A549 (cell line): ENCODE results near the gene ARHGEF28. TPM values are rescaled to one million over a fixed set of nuclear protein-coding genes. Genes with fewer than 3 reads are reported as not detected.

Experiments used
- ATAC-seq, 2 experiments: fragments of 200-7000 bp in 1 of 2; fragments of >200 bp in 1 of 2; cut with Nextera tagmentation in 1 of 2; cut with Tn5 transposase in 1 of 2; 3 replicates each; pipeline versions ENCODE4 v1.8.0 to v1.9.1; 2018 to 2020; ENCODE audit warnings: mild to moderate bottlenecking in 1 of 2, moderate library complexity in 1 of 2
- CTCF ChIA-PET: fragments of 300-600 bp; sonication (Branson Sonifier 250); formaldehyde crosslinking; extraction: SDS; loops from one replicate; lab custom pipeline; 2021; ENCODE audit warnings: antibody characterized with exemption, inconsistent platforms; lab: Yijun Ruan, JAX
- POLR2A ChIA-PET: fragments of 350-600 bp; formaldehyde crosslinking; extraction: SDS; loops from one replicate; lab custom pipeline; 2021; ENCODE audit warnings: antibody characterized with exemption, inconsistent platforms; lab: Yijun Ruan, JAX
- DNase-seq, 2 experiments: peaks; one replicate each; pipeline versions ENCODE4 v3.0.0 to v3.0.0-alpha.2; 2011 to 2016; ENCODE audit warnings: low read depth in 1 of 2, low spot score in 1 of 2
- FAIRE-seq: peaks from 2 replicates; lab custom pipeline; 2011; peaks lifted over from hg19 to GRCh38; lab: Jason Lieb, UNC
- H3K27ac ChIP-seq, 2 experiments: fragments of >200 bp; sonication (Bioruptor Twin); formaldehyde crosslinking; 3 replicates each; pipeline ENCODE4 v1.5.1; 2016 to 2017
- H3K4me1 ChIP-seq: fragments of >200 bp; sonication (Bioruptor Twin); formaldehyde crosslinking; 3 replicates; pipeline ENCODE4 v1.6.1; 2016
- H3K4me2 ChIP-seq: fragments of >200 bp; sonication (Bioruptor Twin); formaldehyde crosslinking; 3 replicates; pipeline ENCODE4 v1.6.1; 2016
- H3K4me3 ChIP-seq: fragments of >200 bp; sonication (Bioruptor Twin); formaldehyde crosslinking; 3 replicates; pipeline ENCODE4 v1.5.1; 2016
- H3K9me3 ChIP-seq: fragments of >200 bp; sonication (Bioruptor Twin); formaldehyde crosslinking; 3 replicates; pipeline ENCODE4 v1.6.1; 2016
- BHLHE40 ChIP-seq: IDR thresholded peaks from 2 replicates; pipeline ENCODE4 v1.6.1; 2012; ENCODE audit warnings: low read depth, low read length, inconsistent platforms
- CBX2 ChIP-seq: fragments of 200-600 bp; sonication (generic); IDR thresholded peaks from 2 replicates; pipeline ENCODE4 v1.6.1; 2016; ENCODE audit warnings: low read depth, mild to moderate bottlenecking, borderline replicate concordance
- CEBPB ChIP-seq, 2 experiments: fragments of >200 bp in 1 of 2; sonication (Bioruptor Twin) in 1 of 2; formaldehyde crosslinking in 1 of 2; IDR thresholded peaks; 2 replicates each; pipeline ENCODE4 v1.6.1; 2012 to 2016
- CHD2 ChIP-seq: fragments of 150-350 bp; IDR thresholded peaks from 2 replicates; pipeline ENCODE4 v1.6.1; 2014; ENCODE audit warnings: low read length; ENCODE audit not compliant: partially characterized antibody
- CHD4 ChIP-seq: fragments of 200-600 bp; sonication (generic); IDR thresholded peaks from 2 replicates; pipeline ENCODE4 v1.6.1; 2016; ENCODE audit warnings: antibody characterized with exemption, mild to moderate bottlenecking, borderline replicate concordance
- EHF ChIP-seq: fragments of 250-450 bp; sonication (Bioruptor Pico); IDR thresholded peaks from 2 replicates; pipeline ENCODE4 v1.5.0; 2020; ENCODE audit warnings: mild to moderate bottlenecking
- EHMT2 ChIP-seq: fragments of 200-600 bp; sonication (generic); IDR thresholded peaks from 2 replicates; pipeline ENCODE4 v1.6.1; 2016; ENCODE audit warnings: antibody characterized with exemption, low read depth, mild to moderate bottlenecking, moderate library complexity
- EP300 ChIP-seq, 2 experiments: fragments of >200 bp; sonication (Bioruptor Twin); formaldehyde crosslinking; IDR thresholded peaks; 2 replicates in 1 of 2; 3 replicates in 1 of 2; pipeline ENCODE4 v1.6.1; 2016 to 2017
- FOSL2 ChIP-seq, 2 experiments: fragments of 450-650 bp in 1 of 2; fragments of >200 bp in 1 of 2; sonication (Bioruptor Twin) in 1 of 2; formaldehyde crosslinking; IDR thresholded peaks; 2 replicates each; pipeline versions ENCODE4 v1.5.0 to v1.6.1; 2016 to 2020; ENCODE audit warnings: mild to moderate bottlenecking in 1 of 2, moderate library complexity in 1 of 2
- HDAC2 ChIP-seq: fragments of 200-600 bp; sonication (generic); IDR thresholded peaks from 2 replicates; pipeline ENCODE4 v1.6.1; 2016
- HOXB13 ChIP-seq: fragments of 250-450 bp; sonication (Bioruptor Pico); IDR thresholded peaks from 2 replicates; pipeline ENCODE4 v1.5.0; 2020; ENCODE audit warnings: low read depth, mild to moderate bottlenecking, moderate library complexity
- JUN ChIP-seq, 2 experiments: fragments of >200 bp; sonication (Bioruptor Twin); formaldehyde crosslinking; IDR thresholded peaks; 2 replicates in 1 of 2; 3 replicates in 1 of 2; pipeline ENCODE4 v1.6.1; 2016 to 2017
- KDM1A ChIP-seq: fragments of 200-600 bp; sonication (generic); IDR thresholded peaks from 2 replicates; pipeline ENCODE4 v1.6.1; 2016; ENCODE audit warnings: low read depth, mild to moderate bottlenecking
- MAFK ChIP-seq: fragments of 450-650 bp; IDR thresholded peaks from 2 replicates; pipeline ENCODE4 v1.6.1; 2014; ENCODE audit not compliant: partially characterized antibody
- MAZ ChIP-seq: fragments of 150-350 bp; IDR thresholded peaks from 2 replicates; pipeline ENCODE4 v1.6.1; 2014; ENCODE audit warnings: antibody characterized with exemption, low read depth, low read length, borderline replicate concordance
- NFE2L2 ChIP-seq: fragments of 150-350 bp; conservative IDR thresholded peaks from 2 replicates; pipeline ENCODE4 v1.6.1; 2014; ENCODE audit warnings: low read length
- NPAS2 ChIP-seq: fragments of 250-450 bp; sonication (Bioruptor Pico); IDR thresholded peaks from 2 replicates; pipeline ENCODE4 v1.8.0; 2022; ENCODE audit warnings: mild to moderate bottlenecking, moderate library complexity, borderline replicate concordance
- NR3C1 ChIP-seq: fragments of >200 bp; sonication (Bioruptor Twin); formaldehyde crosslinking; IDR thresholded peaks from 3 replicates; pipeline ENCODE4 v1.6.1; 2017
- PHF8 ChIP-seq: fragments of 200-600 bp; sonication (generic); IDR thresholded peaks from 2 replicates; pipeline ENCODE4 v1.6.1; 2016; ENCODE audit warnings: low read depth, mild to moderate bottlenecking, antibody characterized with exemption, moderate library complexity, borderline replicate concordance
- RCOR1 ChIP-seq: fragments of 150-350 bp; IDR thresholded peaks from 2 replicates; pipeline ENCODE4 v1.6.1; 2014; ENCODE audit warnings: antibody characterized with exemption, low read length, low read depth
- RFX5 ChIP-seq: fragments of 450-650 bp; IDR thresholded peaks from 2 replicates; pipeline ENCODE4 v1.7.1; 2014; ENCODE audit warnings: antibody characterized with exemption, mild to moderate bottlenecking, moderate library complexity
- RNF2 ChIP-seq: fragments of 200-600 bp; sonication (generic); IDR thresholded peaks from 2 replicates; pipeline ENCODE4 v1.6.1; 2016; ENCODE audit warnings: low read depth, mild to moderate bottlenecking, antibody characterized with exemption, moderate library complexity, borderline replicate concordance
- SMC3 ChIP-seq: fragments of >200 bp; sonication (Bioruptor Twin); formaldehyde crosslinking; IDR thresholded peaks from 3 replicates; pipeline ENCODE4 v1.6.1; 2018; ENCODE audit warnings: inconsistent platforms
- SREBF2 ChIP-seq: fragments of 450-650 bp; IDR thresholded peaks from 2 replicates; pipeline ENCODE4 v1.6.1; 2014; ENCODE audit warnings: mild to moderate bottlenecking, moderate library complexity
- TFCP2L1 ChIP-seq: fragments of 250-450 bp; sonication (Bioruptor Pico); IDR thresholded peaks from 2 replicates; pipeline ENCODE4 v1.5.0; 2021; ENCODE audit warnings: mild to moderate bottlenecking
- USF2 ChIP-seq: fragments of 450-650 bp; IDR thresholded peaks from 2 replicates; pipeline ENCODE4 v1.6.1; 2014; ENCODE audit warnings: antibody characterized with exemption
- ZNF302 ChIP-seq: fragments of 250-450 bp; sonication (Bioruptor Pico); IDR thresholded peaks from 2 replicates; pipeline ENCODE4 v1.9.0; 2021; ENCODE audit warnings: inconsistent platforms, mild to moderate bottlenecking, moderate library complexity
- WGBS: methylation state at CpG from one replicate; pipeline ENCODE4 v1.1.6; 2017; ENCODE audit errors: missing lambda C conversion rate; 5-methylcytosine and 5-hydroxymethylcytosine counted together
- polyA plus RNA-seq, 4 experiments: library from polyadenylated mRNA; depleted of rRNA in 3 of 4; stranded (reverse); fragments of >200 nt; fragmentation: RNase III in 1 of 4; extraction: RNeasy Plus Mini Kit Qiagen cat#74134 plus additional on column Dnase treatment in 1 of 4; gene quantifications; 2 replicates in 3 of 4; 3 replicates in 1 of 4; pipeline ENCODE4 v1.2.3, GENCODE V29; 2011 to 2017
- TF ChIP-seq, protein P1 (sequence below): IDR thresholded peaks from 2 replicates; pipeline ENCODE4 v1.6.1; 2012; ENCODE audit warnings: low read depth, borderline replicate concordance
- TF ChIP-seq, protein P2 (sequence below): fragments of 250-450 bp; sonication (Bioruptor Pico); IDR thresholded peaks from 2 replicates; pipeline ENCODE4 v1.5.0; 2020; ENCODE audit warnings: low read depth, mild to moderate bottlenecking, moderate library complexity
- TF ChIP-seq, protein P3 (sequence below): fragments of >200 bp; sonication (Bioruptor Twin); formaldehyde crosslinking; IDR thresholded peaks from 2 replicates; pipeline ENCODE4 v1.6.1; 2016

ARHGEF28 gene
- polyA plus RNA-seq, 2 of the 4 experiments (the other 2 are of a cell fraction), result 17.0 to 22.3 TPM

DNA sequence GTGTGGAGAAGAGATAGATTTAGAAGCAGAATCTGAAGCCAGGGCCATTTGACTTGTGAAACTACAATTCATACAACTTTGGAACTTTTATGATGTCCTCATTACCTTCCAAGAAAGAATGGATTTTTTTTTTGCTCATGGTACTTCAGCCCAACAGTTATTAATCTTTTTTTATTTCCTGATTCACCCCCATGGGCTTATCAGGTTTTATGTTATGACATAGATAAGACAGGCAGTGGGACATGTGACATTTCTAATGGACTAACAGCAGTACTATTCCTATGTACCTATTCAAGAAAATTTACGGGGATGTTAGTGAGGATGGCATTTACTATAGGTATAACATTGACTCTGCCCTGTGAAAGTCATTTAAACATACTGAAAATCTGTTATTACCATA is 204.7 kb downstream of the ARHGEF28 start:
- no peak for DNase-seq
- 85% methylated on average over 1 of the region's 1 CpG for WGBS
- Histone ChIP-seq H3K27ac (no peak overlapping the region), H3K9me3 (no peaks in the 10 kb centered on the region), H3K4me3 (no peak overlapping the region), H3K4me2 (no peak overlapping the region), H3K4me1 (peaks cover 22% of the 10 kb centered on the region)
- POLR2A ChIA-PET, result interaction anchor here (0.6 kb wide), 1 partner anchor 647 kb away, joined by 3 read pairs; no protein-coding TSS in a partner anchor
- CTCF ChIA-PET, result no interaction called here
- TF ChIP-seq TFCP2L1 (CRISPR knock-in tag) (no peak), RFX5 (no peak), MAFK (no peak), CHD4 (no peak), ZNF302 (CRISPR knock-in tag) (no peak), BHLHE40 (no peak), CHD2 (no peak), CEBPB (IDR thresholded peaks at IDR 0.05) (no peak), RNF2 (no peak), MAZ (no peak), SMC3 (no peak), NR3C1 (no peak), KDM1A (no peak), EP300 (IDR thresholded peaks at IDR 0.05) (no peak), EHMT2 (no peak), NFE2L2 (no peak), HDAC2 (no peak), RCOR1 (no peak)
- TF ChIP-seq, protein P1, sequence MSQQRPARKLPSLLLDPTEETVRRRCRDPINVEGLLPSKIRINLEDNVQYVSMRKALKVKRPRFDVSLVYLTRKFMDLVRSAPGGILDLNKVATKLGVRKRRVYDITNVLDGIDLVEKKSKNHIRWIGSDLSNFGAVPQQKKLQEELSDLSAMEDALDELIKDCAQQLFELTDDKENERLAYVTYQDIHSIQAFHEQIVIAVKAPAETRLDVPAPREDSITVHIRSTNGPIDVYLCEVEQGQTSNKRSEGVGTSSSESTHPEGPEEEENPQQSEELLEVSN, result no peak
- no peak for ATAC-seq
- FAIRE-seq, result no peak

DNA sequence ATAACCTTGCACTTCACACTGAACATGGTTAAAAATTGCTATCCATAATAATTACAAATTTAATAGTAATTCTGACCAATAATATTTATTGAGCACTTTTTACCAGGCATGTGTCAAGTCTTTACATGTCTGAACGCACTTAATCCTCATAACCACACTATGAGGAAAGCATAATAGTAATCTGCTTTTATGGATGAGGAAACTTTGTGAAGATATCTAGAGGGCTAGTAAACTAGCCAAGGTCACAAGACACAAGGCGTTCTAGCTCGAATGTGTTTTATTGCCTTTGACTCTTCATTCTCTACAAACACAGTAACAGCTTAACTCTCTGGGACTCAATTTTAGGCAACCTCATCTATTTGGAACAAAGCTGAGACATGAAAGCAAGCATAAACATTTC is 205.1 kb downstream of the ARHGEF28 start:
- POLR2A ChIA-PET, result interaction anchor here (0.6 kb wide), 1 partner anchor 647 kb away, joined by 3 read pairs; no protein-coding TSS in a partner anchor
- H3K4me1 ChIP-seq, result peaks cover 17% of the 10 kb centered on the region
- no peak overlapping the region for H3K4me3 ChIP-seq
- H3K9me3 ChIP-seq, result no peaks in the 10 kb centered on the region
- TF ChIP-seq NR3C1, result no peak
- TF ChIP-seq, protein P2, sequence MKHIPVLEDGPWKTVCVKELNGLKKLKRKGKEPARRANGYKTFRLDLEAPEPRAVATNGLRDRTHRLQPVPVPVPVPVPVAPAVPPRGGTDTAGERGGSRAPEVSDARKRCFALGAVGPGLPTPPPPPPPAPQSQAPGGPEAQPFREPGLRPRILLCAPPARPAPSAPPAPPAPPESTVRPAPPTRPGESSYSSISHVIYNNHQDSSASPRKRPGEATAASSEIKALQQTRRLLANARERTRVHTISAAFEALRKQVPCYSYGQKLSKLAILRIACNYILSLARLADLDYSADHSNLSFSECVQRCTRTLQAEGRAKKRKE (CRISPR knock-in tag), result no peak
- TF ChIP-seq SREBF2, result no peak
- TF ChIP-seq NPAS2 (CRISPR knock-in tag), result no peak
- TF ChIP-seq MAFK, result no peak
- TF ChIP-seq FOSL2 (IDR thresholded peaks at IDR 0.05), result no peak
- no peak for TF ChIP-seq FOSL2 (CRISPR knock-in tag; IDR thresholded peaks at IDR 0.05)
- TF ChIP-seq, protein P3, sequence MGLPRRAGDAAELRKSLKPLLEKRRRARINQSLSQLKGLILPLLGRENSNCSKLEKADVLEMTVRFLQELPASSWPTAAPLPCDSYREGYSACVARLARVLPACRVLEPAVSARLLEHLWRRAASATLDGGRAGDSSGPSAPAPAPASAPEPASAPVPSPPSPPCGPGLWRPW, result no peak
- TF ChIP-seq PHF8, result no peak
- no peak for TF ChIP-seq EHF (CRISPR knock-in tag)
- no peak for TF ChIP-seq HOXB13 (CRISPR knock-in tag)
- no peak for TF ChIP-seq CBX2
- no peak for TF ChIP-seq JUN (IDR thresholded peaks at IDR 0.05)
- no peak for TF ChIP-seq HDAC2
- no peak for TF ChIP-seq USF2
- FAIRE-seq (no peak), DNase-seq (no peak), ATAC-seq (no peak)
- no peak overlapping the region for H3K4me2 ChIP-seq
- WGBS, result 94% methylated on average over 3 of the region's 3 CpGs
- CTCF ChIA-PET, result no interaction called here
- H3K27ac ChIP-seq, result no peak overlapping the region
